Chondrocyte (in vitro differentiated cells): Measurements from ENCODE around the gene BEX2. TPM values are rescaled to one million over a fixed set of nuclear protein-coding genes. Genes with fewer than 3 reads are reported as not detected.
"Not testable (repeated sequence)": the region's sequence is repeated elsewhere in the genome, so short reads cannot be mapped to it uniquely, and the experiment has no call there.

Experiments used
- DNase-seq: peaks from one replicate; pipeline ENCODE4 v3.0.0; 2021; ENCODE audit warnings: mixed read lengths, low spot score
- H3K27ac Mint-ChIP-seq: one replicate; pipeline ENCODE4 v1.8.0; 2021; ENCODE audit warnings: mild to moderate bottlenecking, moderate library complexity, mixed read lengths; ENCODE audit not compliant: unreplicated experiment
- H3K27me3 Mint-ChIP-seq: 2 replicates; pipeline ENCODE4 v1.8.0; 2021; ENCODE audit warnings: low read depth, mixed read lengths
- H3K36me3 Mint-ChIP-seq: 2 replicates; pipeline ENCODE4 v1.8.0; 2021; ENCODE audit warnings: low read depth, mixed read lengths
- H3K4me1 Mint-ChIP-seq: 2 replicates; pipeline ENCODE4 v1.8.0; 2021; ENCODE audit warnings: low read depth, mild to moderate bottlenecking, mixed read lengths
- H3K4me3 Mint-ChIP-seq: one replicate; pipeline ENCODE4 v1.8.0; 2021; ENCODE audit warnings: mild to moderate bottlenecking, moderate library complexity, mixed read lengths; ENCODE audit not compliant: unreplicated experiment
- H3K9me3 Mint-ChIP-seq: 2 replicates; pipeline ENCODE4 v1.8.0; 2021; ENCODE audit warnings: low read depth, mixed read lengths
- CTCF ChIP-seq: fragments of 200-600 bp; sonication (generic); IDR thresholded peaks from 2 replicates; pipeline ENCODE4 v1.5.0; 2021; ENCODE audit warnings: antibody characterized with exemption, mild to moderate bottlenecking, moderate library complexity
- total RNA-seq: library from RNA; stranded (reverse); gene quantifications from 3 replicates; pipeline ENCODE4 v1.2.1, GENCODE V29; 2021

BEX2 gene
- total RNA-seq, 1 donor from 2014 or later, result 6.9 TPM

- H3K9me3 Mint-ChIP-seq, result no peaks in the 10 kb centered on the region
- H3K27ac Mint-ChIP-seq, result no peak overlapping the region
- TF ChIP-seq CTCF, result no peak
- H3K36me3 Mint-ChIP-seq, result no peaks in the 10 kb centered on the region
- no peaks in the 10 kb centered on the region for H3K4me1 Mint-ChIP-seq
- no peak overlapping the region for H3K4me3 Mint-ChIP-seq
- no peak for DNase-seq
- H3K27me3 Mint-ChIP-seq, result peaks cover 5% of the 10 kb centered on the region
These were observed 27.9 kb upstream of the BEX2 start for GRCh38 chrX:103338663-103339062.

- H3K9me3 Mint-ChIP-seq, result peaks cover 3% of the 10 kb centered on the region
- no peaks in the 10 kb centered on the region for H3K27me3 Mint-ChIP-seq
- H3K4me1 Mint-ChIP-seq, result peaks cover 13% of the 10 kb centered on the region
- TF ChIP-seq CTCF, result no peak
- no peak for DNase-seq
- peak overlapping the region; percentile 68 for H3K4me3 Mint-ChIP-seq
- no peaks in the 10 kb centered on the region for H3K36me3 Mint-ChIP-seq
- H3K27ac Mint-ChIP-seq, result peak overlapping the region; percentile 56
These were observed 20.0 kb upstream of the BEX2 start for GRCh38 chrX:103330681-103331288.

GRCh38 chrX:103329991-103330390 is 19.2 kb upstream of the BEX2 start, which contains the start of gene TCEAL7:
TCEAL7 (plus strand) TSS chrX:103330239; CDS start chrX:103331404, 1,165 bp downstream.
- H3K27me3 Mint-ChIP-seq, result no peaks in the 10 kb centered on the region
- peak within 1 kb of the TSS; percentile 68 for H3K4me3 Mint-ChIP-seq
- no peak for TF ChIP-seq CTCF
- H3K4me1 Mint-ChIP-seq, result peaks cover 13% of the 10 kb centered on the region
- peaks cover 3% of the 10 kb centered on the region for H3K9me3 Mint-ChIP-seq
- H3K36me3 Mint-ChIP-seq, result no peaks in the 10 kb centered on the region
- DNase-seq, result no peak
- H3K27ac Mint-ChIP-seq, result peak within 1 kb of the TSS; percentile 56

GRCh38 chrX:103311399-103311780 is 600 bp upstream of the BEX2 start:
- Mint-ChIP-seq H3K4me3 (peak overlapping the region; percentile 68), H3K36me3 (no peaks in the 10 kb centered on the region), H3K27me3 (no peaks in the 10 kb centered on the region), H3K27ac (no peak overlapping the region), H3K9me3 (no peaks in the 10 kb centered on the region), H3K4me1 (peaks cover 4% of the 10 kb centered on the region)
- no peak for TF ChIP-seq CTCF
- DNase-seq, result no peak

GRCh38 chrX:103309860-103310554 is 783 bp downstream of the BEX2 start:
- Mint-ChIP-seq H3K9me3 (peaks cover 3% of the 10 kb centered on the region), H3K36me3 (no peaks in the 10 kb centered on the region), H3K27me3 (no peaks in the 10 kb centered on the region), H3K27ac (no peak overlapping the region), H3K4me3 (peak overlapping the region; percentile 19), H3K4me1 (peaks cover 4% of the 10 kb centered on the region)
- no peak for TF ChIP-seq CTCF
- DNase-seq, result no peak

GRCh38 chrX:103305666-103306065 is 5.1 kb downstream of the BEX2 start:
- H3K36me3 Mint-ChIP-seq, H3K27me3 Mint-ChIP-seq, H3K4me3 Mint-ChIP-seq, H3K9me3 Mint-ChIP-seq, H3K27ac Mint-ChIP-seq, H3K4me1 Mint-ChIP-seq, DNase-seq: not testable (repeated sequence)
